ENCODE measurements around the gene MBOAT1.

- TF ChIP-seq POLR2AphosphoS5 (IDR thresholded peaks at IDR 0.05) (no peak), POLR2A (IDR thresholded peaks at IDR 0.05) (no peak), CTCF (IDR thresholded peaks at IDR 0.05) (no peak), EP300 (IDR thresholded peaks at IDR 0.05) (no peak)
These were observed 66.0 kb downstream of the MBOAT1 start for GRCh38 chr6:20146291-20146690.

Data from suprapubic skin (tissue), 4 donors.